Erythroblast (primary cell): Measurements from ENCODE around the gene SLC16A8.

ENCODE experiments used
- GATA1 ChIP-seq: IDR thresholded peaks from 2 replicates; pipeline ENCODE4 v1.6.1; 2011; ENCODE audit warnings: low read depth, mild to moderate bottlenecking, control low read depth, low read length, moderate library complexity
- POLR2A ChIP-seq: IDR thresholded peaks from 2 replicates; pipeline ENCODE4 v1.6.1; 2011; ENCODE audit warnings: mild to moderate bottlenecking, low read length

DNA sequence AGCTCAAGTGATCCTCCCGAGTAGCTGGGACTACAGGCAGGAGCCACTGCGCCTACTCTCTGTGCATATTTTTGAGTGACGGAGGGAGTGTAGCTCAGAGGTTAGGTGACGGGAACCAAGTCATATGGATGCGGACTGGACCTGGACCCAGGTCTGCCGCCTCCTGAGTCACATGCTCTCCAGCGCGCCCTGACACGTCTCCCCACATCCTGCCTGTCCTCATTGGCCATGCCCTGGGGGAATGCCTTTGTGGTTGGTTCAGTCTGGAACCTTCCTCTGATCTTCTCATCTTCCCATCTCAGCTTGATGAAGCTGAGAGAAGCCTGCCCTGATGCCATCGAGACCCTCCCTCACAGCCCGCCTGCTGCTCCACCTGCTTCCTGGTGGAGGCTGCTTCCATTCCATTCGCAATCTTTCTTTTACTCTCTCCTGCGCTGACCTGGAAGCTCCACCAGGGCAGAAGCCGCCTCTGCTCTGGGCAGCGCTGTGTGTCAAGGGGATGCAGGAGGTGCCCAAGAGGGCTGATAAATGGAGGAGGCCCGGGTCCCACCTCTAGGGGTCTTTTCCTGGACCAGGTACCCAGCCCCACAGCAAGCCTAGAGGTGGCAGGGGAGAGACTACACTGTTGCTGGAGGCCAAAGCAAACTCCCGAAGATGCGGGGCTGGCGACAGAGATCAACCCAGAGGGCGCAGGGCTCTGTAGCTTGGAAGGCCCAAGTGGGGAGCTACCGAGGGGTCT lies 40.4 kb upstream of the SLC16A8 start:
- no peak for TF ChIP-seq POLR2A
- no peak for TF ChIP-seq GATA1
